Stimulated activated CD4-positive, alpha-beta T cell treated with anti-CD3 and anti-CD28 coated beads, Interleukin-1b, Interleukin-23, amount 100 ng/mL, for 4 hours (primary cell): Measurements from ENCODE around the gene PFKFB4.
A peak's percentile ranks its signal among the peaks of the same experiment; 100 is the strongest.
"Not testable (repeated sequence)": the region's sequence is repeated elsewhere in the genome, so short reads cannot be mapped to it uniquely, and the experiment has no call there.

Experiments
- DNase-seq, 2 donors: peaks; one replicate each; pipeline ENCODE4 v3.0.0-alpha.2; 2020; ENCODE audit warnings: low read depth in 2 of 2

Gene PFKFB4

DNA sequence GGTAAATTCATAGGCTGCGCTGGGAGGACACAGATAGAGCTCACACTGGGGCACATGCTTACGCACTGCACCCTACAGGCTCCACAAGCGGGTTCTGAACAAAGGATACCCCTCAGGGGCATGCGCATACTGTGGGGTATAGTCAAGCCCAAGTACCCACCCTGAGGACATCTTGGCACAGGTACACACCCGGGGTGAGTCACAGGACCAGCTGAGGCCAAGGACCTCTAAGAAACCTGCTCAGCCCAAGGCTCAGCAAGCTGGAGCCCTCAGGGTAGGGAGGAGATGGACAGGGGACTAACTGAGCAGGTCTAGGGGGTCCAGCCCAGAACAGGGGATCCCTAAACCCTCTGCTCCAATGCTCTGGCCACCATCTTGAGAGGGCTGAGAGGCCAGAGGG, 55.9 kb downstream of the PFKFB4 start:
- DNase-seq: no peak

DNA sequence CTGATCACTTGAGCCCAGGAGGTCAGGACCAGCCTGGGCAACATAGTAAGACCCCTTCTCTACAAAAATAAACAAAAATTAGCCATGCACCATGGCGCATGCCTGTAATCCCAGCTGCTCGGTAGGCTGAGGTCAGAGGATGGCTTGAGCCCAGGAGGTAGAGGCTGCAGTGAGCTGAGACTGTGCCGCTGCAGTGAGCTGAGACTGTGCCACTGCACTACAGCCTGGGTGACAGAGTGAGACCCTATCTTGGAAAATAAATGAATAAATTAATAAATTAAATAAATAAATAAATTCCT, 63.5 kb downstream of the PFKFB4 start:
- DNase-seq: no peak

DNA sequence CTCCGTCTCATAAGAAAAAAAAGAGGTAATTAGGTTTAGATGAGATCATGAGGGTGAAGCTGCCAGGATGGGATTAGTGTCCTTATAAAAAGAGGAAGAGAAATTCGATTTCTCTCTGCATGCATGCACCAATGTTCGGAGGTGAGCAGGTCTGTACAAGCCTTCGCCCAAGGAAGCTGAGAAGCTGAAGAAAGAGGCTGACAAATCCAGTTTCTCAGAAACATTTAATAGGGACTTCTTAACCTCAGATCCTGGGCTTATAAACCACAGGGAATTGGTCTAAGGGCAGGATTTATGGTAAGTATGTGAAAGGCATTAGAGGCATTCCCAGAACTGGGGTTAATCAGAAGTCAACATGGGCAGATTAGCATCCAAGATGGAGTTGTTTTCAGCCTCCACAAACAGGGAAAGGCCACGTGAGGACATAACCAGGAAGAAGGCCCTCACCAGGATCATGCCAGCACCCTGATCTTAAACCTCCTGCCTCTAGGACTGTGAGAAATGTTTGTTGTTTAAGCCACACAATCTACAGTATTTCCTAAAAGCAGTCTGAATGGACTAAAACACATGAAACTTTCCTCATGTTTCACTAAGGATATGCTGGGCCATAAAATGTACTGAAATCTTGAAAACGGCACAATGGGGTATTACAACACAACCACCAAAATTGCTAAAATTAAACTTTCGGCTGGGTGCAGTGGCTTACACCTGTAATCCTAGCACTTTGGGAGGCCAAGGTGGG, 64.0 kb downstream of the PFKFB4 start:
- no peak for DNase-seq

DNA sequence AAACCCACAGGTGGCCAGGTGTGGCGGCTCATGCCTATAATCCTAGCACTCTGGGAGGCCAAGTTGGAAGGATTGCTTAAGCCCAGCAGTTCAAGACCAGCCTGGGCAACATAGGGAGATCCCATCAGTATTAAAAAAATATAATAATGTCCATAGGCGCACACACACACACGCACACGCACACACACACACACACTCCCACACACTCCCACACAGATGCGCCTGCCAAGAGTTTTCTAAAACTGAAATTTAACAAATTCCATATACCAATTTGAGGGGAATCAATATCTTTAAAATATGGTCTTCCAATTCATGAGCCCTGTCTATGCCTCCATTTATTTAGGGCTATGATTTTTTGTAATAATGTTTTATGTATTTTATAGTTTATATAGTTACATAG, 69.7 kb downstream of the PFKFB4 start:
- DNase-seq: no peak

DNA sequence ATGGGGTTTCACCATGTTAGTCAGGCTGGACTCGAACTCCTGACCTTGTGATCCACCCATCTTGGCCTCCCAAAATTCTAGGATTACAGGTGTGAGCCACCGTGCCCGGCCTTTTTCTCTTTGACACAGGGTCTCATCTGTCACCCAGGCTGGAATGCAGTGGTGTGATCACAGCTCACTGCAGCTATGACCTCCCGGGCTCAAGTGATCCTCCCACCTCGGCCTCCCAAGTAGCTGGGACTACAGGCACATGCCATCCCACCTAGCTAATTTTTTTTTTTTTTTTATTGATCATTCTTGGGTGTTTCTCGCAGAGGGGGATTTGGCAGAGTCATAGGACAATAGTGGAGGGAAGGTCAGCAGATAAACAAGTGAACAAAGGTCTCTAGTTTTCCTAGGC, 73.8 kb downstream of the PFKFB4 start:
- DNase-seq: not testable (repeated sequence)

DNA sequence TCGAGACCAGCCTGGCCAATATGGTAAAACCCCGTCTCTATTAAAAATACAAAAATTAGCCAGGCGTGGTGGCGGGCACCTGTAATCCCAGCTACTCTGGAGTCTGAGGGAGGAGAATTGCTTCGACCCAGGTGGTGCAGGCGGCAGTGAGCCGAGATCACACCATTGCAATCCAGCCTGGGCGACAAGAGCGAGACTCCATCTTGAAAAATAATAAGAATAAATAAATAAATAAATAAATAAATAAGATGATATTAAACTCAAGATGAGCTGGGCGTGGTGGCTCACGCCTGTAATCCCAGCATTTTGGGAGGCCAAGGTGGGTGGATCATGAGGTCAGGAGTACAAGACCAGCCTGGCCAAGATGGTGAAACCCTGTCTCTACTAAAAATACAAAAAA, 75.7 kb downstream of the PFKFB4 start:
- not testable (repeated sequence) for DNase-seq

DNA sequence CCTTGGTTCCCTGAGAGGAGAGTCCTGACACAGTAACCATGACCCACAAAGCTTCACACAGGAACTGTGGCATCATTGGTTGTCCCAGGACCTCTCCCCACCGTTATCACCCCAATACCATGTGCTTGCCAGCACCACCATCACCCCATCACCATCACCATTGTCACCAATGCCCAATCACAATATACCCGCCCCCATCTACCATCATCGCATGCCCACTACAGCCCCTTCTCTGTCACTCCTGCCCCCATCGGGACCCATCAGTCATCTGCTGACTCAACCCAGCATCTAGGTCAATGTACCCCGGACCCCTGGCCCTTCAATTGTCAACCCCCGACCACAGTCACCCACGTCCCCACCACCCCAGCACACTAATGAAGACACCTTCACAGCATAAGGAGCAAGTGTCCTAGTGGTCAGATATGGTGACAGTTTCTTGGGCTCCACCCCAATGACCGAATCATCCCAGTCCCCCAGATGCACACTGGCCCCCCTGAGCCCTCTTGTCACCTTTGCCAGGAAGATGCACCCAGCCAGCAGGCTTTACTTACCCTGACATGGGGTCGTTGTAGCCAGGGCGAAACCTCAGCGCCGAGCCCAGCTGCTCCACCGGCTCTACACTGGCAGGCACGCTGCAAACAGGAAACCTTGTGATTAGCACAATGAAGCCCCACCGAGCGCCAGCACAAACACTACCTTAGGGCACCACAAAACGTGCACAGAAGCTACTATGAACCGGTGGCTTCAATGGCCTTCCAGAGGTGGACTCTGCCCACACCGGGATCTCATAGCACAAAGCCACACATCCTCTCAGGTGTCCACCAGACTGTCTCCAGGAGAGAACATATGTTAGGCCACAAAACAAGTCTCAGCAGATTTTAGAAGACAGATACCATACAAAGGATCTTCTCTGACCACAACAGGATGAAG, 77.7 kb downstream of the PFKFB4 start:
- DNase-seq: peak in 1 of 2 donors; percentile 25

DNA sequence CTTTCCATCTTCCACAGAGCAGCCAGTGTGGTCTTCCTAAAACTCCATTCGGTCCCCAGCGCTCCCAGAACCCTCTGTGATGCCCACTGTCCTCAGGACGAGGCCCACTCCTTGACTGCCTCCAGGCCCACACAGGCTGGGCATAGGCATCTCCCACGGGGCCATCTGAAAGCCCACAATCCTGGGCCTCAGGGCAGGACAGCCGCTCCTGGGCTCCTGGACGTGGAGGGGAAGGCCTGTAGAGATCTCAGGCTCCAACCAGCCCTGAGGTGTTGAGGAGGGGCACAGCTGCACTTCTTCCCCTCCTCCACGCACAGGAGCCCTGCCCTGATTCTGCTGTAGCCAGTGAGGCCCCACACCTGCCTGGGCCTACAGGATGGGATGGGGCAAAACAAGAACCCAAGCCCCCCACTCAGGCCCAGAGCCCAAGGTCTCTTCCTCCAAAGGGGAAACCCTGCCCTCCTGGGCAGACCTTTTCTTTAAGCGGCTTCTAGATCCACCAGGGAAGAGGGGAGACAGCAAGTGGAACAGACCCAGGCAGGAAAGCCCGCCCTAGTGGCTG, 78.6 kb downstream of the PFKFB4 start:
- DNase-seq: no peak

DNA sequence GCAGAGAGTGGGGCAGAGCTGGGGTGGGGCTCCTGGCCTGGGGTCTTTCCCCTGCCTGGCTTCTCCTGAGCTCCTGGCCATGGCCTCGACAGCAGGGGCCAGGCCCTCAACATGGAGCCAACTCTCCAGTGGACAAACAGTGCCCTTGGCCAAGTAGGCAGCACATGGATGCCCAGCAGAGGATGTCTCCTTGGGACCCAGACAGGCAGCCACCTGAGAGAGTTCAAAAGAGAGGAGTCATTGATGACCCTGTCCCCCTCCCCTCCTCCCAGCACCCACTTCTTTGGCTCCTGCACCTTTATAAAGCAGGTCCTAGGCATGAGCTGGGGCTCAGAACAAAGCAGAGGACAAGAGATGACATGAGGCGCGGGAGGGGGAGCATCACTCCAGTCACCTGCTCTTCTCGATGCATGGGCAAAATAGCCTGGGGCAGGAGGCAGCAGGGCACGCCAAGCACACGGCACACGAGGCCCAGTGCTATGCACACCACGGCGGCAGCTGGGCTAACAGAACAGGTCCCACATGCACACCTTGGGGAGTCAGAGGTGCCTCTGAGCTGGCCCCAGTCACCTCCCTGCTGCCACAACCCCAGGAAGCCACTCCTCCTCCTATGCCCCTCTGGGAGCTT, 80.1 kb downstream of the PFKFB4 start:
- DNase-seq: no peak

DNA sequence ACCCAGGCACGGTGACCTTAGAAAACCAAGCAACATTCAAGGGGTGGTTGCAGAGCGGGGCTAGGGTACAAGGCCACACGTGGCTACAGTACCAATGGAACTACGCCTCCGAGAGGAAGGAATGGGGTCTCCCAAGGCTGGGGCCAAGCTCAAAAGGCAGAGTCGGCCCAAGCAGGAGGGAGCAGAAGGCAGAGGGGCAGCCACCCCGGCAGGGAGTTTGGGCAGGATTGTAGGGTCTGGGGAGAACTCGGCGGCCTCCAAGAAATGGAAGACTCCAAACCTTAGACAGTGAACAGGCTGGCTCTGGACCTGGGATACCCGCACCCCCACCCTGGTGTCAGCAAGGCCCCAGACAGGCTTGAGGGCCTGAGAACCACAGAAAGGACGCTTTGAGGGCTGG, 81.4 kb downstream of the PFKFB4 start:
- no peak for DNase-seq

DNA sequence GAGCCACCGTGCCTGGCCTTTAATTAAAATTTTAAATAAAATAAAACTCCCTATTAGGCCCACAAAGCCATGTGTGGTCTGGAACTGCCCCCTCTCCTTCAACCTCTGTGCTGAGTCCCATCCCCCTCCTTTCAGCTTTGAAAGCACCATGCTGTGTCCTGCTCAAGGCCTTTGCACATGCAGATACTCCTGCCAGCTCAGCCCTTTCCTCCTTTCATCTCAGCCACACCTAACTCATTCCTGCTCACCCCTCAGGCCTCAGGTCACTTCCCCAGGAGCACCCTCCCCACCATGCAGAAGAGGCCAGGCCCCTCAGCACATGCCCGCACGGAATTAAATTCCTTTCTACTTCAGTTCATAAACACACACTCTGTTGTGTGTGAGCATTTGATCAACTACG, 82.0 kb downstream of the PFKFB4 start:
- no peak for DNase-seq

DNA sequence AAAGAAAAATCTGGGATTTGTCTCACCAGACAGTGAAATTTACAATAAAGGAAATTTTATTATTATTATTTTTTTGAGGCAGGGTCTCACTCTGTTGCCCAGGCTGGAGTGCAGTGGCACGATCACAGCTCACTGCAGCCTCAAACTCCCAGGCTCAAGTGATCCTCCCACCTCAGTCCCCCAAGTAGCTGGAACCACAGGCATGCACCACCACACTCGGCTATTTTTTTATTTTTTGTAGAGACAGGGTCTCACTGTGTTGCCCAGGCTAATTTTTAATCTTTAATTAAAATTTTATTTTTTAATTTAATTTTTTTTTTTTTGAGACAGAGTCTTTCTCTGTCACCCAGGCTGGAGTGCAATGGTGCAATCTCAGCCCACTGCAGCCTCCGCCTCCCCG, 82.6 kb downstream of the PFKFB4 start:
- DNase-seq: not testable (repeated sequence)

DNA sequence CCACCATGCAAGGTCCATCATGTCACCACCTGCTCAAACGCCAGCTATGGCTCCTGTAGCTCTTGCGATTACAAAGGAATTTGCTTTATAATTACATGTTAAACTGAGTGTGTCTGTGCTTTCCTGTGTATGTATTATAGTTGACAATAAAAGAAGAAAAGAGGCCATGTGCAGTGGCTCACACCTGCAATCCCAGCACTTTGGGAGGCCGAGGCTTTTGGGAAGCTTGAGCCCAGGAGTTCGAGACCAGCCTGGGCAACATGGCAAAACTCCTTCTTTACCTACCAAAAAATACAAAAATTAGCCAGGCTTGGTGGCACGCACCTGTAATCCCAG, 83.0 kb downstream of the PFKFB4 start:
- no peak for DNase-seq

DNA sequence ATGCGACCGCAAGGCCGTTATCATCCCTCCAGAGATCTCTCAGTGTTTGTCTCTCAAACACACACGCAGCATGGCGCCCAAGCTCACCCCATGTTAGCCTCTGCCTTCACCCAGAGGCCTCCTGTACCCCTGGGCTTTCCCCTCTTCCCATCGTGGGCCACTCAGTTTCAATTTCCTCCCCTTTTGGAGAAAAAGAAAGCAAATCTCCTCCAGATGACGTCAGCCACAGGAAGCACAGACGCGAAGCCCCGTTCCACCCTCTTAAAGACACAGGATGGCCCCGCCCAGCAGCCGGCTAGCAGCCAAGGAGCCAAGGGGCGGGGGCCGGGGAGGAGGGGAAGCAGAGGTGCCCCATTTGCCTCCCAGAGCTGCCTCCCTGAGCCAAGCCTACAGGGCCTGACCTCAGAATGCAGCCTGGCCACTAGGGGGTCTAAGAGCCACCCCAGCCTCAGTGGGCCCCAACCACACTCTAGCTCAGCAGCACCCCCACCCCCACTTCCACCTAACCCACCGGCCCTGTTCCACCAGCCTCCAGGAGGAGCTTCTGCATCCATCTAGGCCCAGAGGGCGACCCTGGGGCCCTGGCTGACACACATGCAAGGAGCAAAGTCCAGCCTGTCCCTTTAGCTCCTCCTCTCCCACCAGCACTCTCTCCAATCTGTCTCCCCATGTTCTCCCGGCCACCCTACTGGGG, 83.5 kb downstream of the PFKFB4 start:
- DNase-seq: peak; percentile 88 to 91

DNA sequence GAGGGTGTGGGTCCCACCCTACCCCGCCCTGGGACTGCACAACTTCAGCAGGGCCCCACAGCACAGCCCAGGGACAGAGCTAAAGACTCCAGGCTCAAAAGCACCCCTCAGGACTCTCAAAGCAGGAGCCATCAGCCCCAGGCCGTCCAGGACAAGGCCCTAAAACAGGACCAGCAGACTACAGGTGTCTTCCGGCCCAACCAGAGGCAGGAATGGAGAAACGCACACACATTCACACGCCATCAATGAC, 84.0 kb downstream of the PFKFB4 start:
- DNase-seq: no peak

DNA sequence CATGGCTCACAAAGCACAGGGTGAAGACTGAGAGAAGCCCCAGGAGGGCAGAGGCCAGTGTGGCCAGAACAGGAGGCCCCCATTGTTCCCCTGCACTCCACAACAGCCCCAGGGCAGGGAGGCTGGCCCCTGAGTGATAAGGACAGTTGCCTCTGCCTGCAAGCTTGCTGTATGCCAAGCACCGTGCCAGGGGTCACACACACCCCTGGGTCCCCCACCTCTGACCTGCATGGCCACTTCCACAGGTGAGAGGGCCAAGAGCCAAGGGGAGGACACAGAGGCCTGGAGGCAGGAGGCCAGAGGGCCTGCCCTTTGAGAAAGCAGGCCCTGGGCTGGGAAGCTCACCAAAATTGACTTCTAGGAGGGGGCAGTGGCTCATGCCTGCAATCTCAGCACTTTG, 86.3 kb downstream of the PFKFB4 start:
- DNase-seq: no peak

DNA sequence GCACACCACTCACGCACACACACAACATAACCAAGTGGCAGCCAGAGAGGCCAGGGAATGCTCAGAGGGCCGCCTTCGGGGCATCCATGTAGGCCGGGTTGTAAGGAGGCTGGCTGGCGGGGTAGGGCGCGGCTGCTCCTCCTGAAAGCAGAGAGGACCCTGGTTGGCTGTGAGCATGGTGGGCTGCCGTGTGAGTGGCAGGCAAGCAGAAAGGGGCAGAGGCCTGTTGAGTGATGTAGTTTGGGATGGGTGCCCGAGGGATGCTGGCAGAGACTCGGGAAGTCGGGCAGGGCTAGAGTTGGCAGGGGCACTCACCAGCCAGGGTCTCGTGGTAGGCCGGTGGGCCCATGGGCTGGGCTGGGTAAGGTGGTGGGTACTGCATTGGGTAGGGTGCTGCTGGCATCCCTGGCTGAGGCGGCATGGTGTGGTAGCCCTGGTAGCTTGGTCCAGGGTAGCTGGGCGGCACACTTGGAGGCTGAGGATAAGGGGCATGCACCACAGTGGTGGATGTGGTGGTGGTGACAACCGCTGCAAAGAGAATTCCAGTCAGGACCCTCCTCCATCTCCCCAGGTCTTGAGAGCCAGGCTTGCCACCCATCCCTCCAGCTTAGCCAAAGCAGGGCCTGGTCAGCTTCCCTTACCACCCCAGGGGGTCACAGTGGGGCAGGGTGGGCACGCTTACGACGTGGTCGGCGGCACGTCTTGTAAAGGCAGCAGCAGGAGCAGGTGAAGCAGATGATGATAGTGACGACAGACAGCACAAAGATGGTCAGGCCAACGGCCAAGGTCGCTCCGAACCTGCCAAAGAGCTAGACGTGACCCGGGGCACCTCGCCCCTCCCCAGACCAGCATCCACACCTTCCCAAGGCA, 87.3 kb downstream of the PFKFB4 start:
- no peak for DNase-seq

DNA sequence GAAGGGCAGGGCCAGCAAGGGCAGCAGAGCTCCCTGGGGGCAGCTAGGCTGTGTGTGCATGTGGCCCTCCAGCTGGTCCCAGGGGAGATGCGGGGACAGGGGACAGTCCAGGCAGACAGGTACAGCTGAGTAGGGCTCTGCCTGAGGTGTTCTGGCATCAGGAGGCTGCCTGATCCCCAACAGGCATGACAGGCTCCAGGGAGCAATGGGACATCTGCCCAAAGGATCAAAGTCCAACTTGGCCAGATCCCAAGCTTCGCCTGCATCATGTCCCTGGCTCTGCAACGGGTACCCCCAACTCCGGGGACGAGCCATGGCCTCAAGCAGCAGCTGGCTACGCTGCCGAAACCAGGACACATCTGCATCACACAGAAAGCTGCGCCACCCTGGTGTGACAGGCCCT, 88.3 kb downstream of the PFKFB4 start:
- DNase-seq: no peak
